ENCODE data around the gene SCML2. TPM values are rescaled to one million over a fixed set of nuclear protein-coding genes. Genes with fewer than 3 reads are reported as not detected.

The SCML2 gene
- total and polyA plus RNA-seq, 10 of the 15 experiments (the other 5 are each of a cell fraction or from before 2014, with no cell fraction given): 1.5 to 4.4 (median 2.6) TPM

- no peaks in the 10 kb centered on the region for H4K20me1 ChIP-seq (ENCODE audit: control insufficient read depth, insufficient read depth)
- SMC1A ChIA-PET (ENCODE audit: uncharacterized antibody, unreplicated experiment): interaction anchor here (0.6 kb wide), 1 partner anchor 1135 kb away, joined by 3 read pairs; no protein-coding TSS in a partner anchor
- no TSS peak for BruUV-seq (replicated peaks)
- no peaks in the 10 kb centered on the region for H3K36me3 ChIP-seq (ENCODE audit: control insufficient read depth in 2 of 2, insufficient read depth in 2 of 2, low read length in 1 of 2)
- no peak for FAIRE-seq
- no peak overlapping the region for H2AFZ ChIP-seq (ENCODE audit: control insufficient read depth, low read depth, low read length)
- no peaks in the 10 kb centered on the region; the same call in 2 of the 3 replicates for H3K9me3 ChIP-seq (replicated peaks; ENCODE audit: control insufficient read depth, insufficient read depth, low read length)
- CTCF ChIA-PET: no interaction called here
- WGBS (ENCODE audit: insufficient coverage, insufficient replicate concordance, low lambda C conversion rate, missing lambda C conversion rate): 48% methylated on average over 4 of the region's 4 CpGs
- RAD21 ChIA-PET (ENCODE audit: unreplicated experiment): no interaction called here
- no peak overlapping the region for H3K4me3 ChIP-seq
- TF ChIP-seq SPI1 (IDR thresholded peaks at IDR 0.05; ENCODE audit: borderline replicate concordance, insufficient read depth, low read depth, low read length): no peak
- no peak for TF ChIP-seq CHD2 (IDR thresholded peaks at IDR 0.05; ENCODE audit: borderline replicate concordance, low read depth, low read length)
- TF ChIP-seq WRNIP1 (IDR thresholded peaks at IDR 0.05; ENCODE audit: borderline replicate concordance, low read depth, low read length): no peak
- no peak for TF ChIP-seq PML (IDR thresholded peaks at IDR 0.05; ENCODE audit: low read length)
- no peak for TF ChIP-seq BRCA1 (IDR thresholded peaks at IDR 0.05; ENCODE audit: low read depth, low read length)
- TF ChIP-seq ESRRA (IDR thresholded peaks at IDR 0.05; ENCODE audit: low read length): no peak
- no peak for TF ChIP-seq TCF3 (IDR thresholded peaks at IDR 0.05; ENCODE audit: borderline replicate concordance, insufficient read depth, low read depth, low read length)
- TF ChIP-seq RCOR1 (conservative IDR thresholded peaks at IDR 0.05; ENCODE audit: low read depth, low read length): no peak
- no peak for TF ChIP-seq HDAC2 (IDR thresholded peaks at IDR 0.05)
- TF ChIP-seq YBX1 (IDR thresholded peaks at IDR 0.05): no peak
- TF ChIP-seq BMI1 (IDR thresholded peaks at IDR 0.05; ENCODE audit: borderline replicate concordance): no peak
- no peak for TF ChIP-seq RELB (IDR thresholded peaks at IDR 0.05; ENCODE audit: low read depth)
- TF ChIP-seq SP1 (IDR thresholded peaks at IDR 0.05; ENCODE audit: low read depth, low read length): no peak
- no peak for TF ChIP-seq ZNF687 (IDR thresholded peaks at IDR 0.05)
- TF ChIP-seq IKZF1 (conservative IDR thresholded peaks at IDR 0.05): no peak
- ATAC-seq: no peak
- H3K4me1 ChIP-seq (ENCODE audit: control insufficient read depth, insufficient read depth, low read length): no peaks in the 10 kb centered on the region
- H3K27ac ChIP-seq (ENCODE audit: control insufficient read depth, insufficient read depth): no peak overlapping the region
- H3K9ac ChIP-seq (ENCODE audit: control insufficient read depth, insufficient read depth, low read length): no peak overlapping the region
- H3K79me2 ChIP-seq (ENCODE audit: control insufficient read depth, insufficient read depth, low read length): no peaks in the 10 kb centered on the region
- no peak for DNase-seq (ENCODE audit: low read depth, low spot score)
- H3K27me3 ChIP-seq (replicated peaks in 1 of 2; ENCODE audit: control insufficient read depth in 2 of 2, insufficient read depth in 2 of 2, low read length in 1 of 2): no peaks in the 10 kb centered on the region
- intact Hi-C loops (cut with micrococcal nuclease; ENCODE audit: unreplicated experiment) (no loop called here), in situ Hi-C loops (cut with MboI) (no loop called here)
- H3K4me2 ChIP-seq (ENCODE audit: control insufficient read depth, insufficient read depth): no peak overlapping the region
- POLR2A ChIA-PET: no interaction called here
Measured at GRCh38 chrX:18309401-18309800, 45.1 kb downstream of the SCML2 start.
